Islet precursor cell (in vitro differentiated cells): ENCODE results near the gene EP400.
"Not testable (repeated sequence)": the region's sequence is repeated elsewhere in the genome, so short reads cannot be mapped to it uniquely, and the experiment has no call there.

Experiments used
- DNase-seq: peaks from one replicate; pipeline ENCODE4 v3.0.0-alpha.2; 2018

EP400 gene

GRCh38 chr12:132099739-132100138 lies 150.0 kb downstream of the EP400 start:
- no peak for DNase-seq

GRCh38 chr12:132100306-132101065 lies 150.7 kb downstream of the EP400 start:
- DNase-seq: no peak

GRCh38 chr12:132102297-132102696 lies 152.6 kb downstream of the EP400 start:
- no peak for DNase-seq

- not testable (repeated sequence) for DNase-seq
Measured at GRCh38 chr12:132103072-132103471, 153.3 kb downstream of the EP400 start.

GRCh38 chr12:132103542-132104308 lies 154.0 kb downstream of the EP400 start:
- no peak for DNase-seq

GRCh38 chr12:132105467-132105866 lies 155.7 kb downstream of the EP400 start:
- DNase-seq: no peak

- no peak for DNase-seq
Measured at GRCh38 chr12:132106921-132107320, 157.2 kb downstream of the EP400 start.

GRCh38 chr12:132108211-132108832 lies 158.6 kb downstream of the EP400 start:
- no peak for DNase-seq

GRCh38 chr12:132109741-132110140 lies 160.0 kb downstream of the EP400 start:
- DNase-seq: no peak

GRCh38 chr12:132110677-132111076 lies 160.9 kb downstream of the EP400 start:
- no peak for DNase-seq

GRCh38 chr12:132111654-132112304 lies 162.0 kb downstream of the EP400 start:
- DNase-seq: no peak

- no peak for DNase-seq
Measured at GRCh38 chr12:132114667-132115066, 164.9 kb downstream of the EP400 start.

- DNase-seq: no peak
Measured at GRCh38 chr12:132115500-132115899, 165.8 kb downstream of the EP400 start.

GRCh38 chr12:132116709-132117557 lies 167.2 kb downstream of the EP400 start:
- no peak for DNase-seq

GRCh38 chr12:132117558-132117875 lies 167.8 kb downstream of the EP400 start:
- no peak for DNase-seq

- DNase-seq: no peak
Measured at GRCh38 chr12:132118876-132119275, 169.1 kb downstream of the EP400 start.

GRCh38 chr12:132121283-132121682 lies 171.5 kb downstream of the EP400 start:
- no peak for DNase-seq

- no peak for DNase-seq
Measured at GRCh38 chr12:132123970-132124765, 174.4 kb downstream of the EP400 start.

- DNase-seq: no peak
Measured at GRCh38 chr12:132124766-132125425, 175.2 kb downstream of the EP400 start.

GRCh38 chr12:132125736-132126135 lies 176.0 kb downstream of the EP400 start:
- no peak for DNase-seq

- no peak for DNase-seq
Measured at GRCh38 chr12:132127041-132127440, 177.3 kb downstream of the EP400 start.
